Stimulated activated CD4-positive, alpha-beta T cell treated with anti-CD3 and anti-CD28 coated beads, TNF-alpha, amount 100 ng/mL, for 48 hours (primary cell): ENCODE measurements around the gene NMNAT2.
A peak's percentile ranks its signal among the peaks of the same experiment; 100 is the strongest.

Experiments used
- DNase-seq, 3 donors: peaks; one replicate each; pipeline ENCODE4 v3.0.0-alpha.2; 2020; ENCODE audit warnings: low read depth in 3 of 3

Gene NMNAT2

GRCh38 chr1:183237046-183237445 is 181.1 kb downstream of the NMNAT2 start:
- no peak for DNase-seq

DNA sequence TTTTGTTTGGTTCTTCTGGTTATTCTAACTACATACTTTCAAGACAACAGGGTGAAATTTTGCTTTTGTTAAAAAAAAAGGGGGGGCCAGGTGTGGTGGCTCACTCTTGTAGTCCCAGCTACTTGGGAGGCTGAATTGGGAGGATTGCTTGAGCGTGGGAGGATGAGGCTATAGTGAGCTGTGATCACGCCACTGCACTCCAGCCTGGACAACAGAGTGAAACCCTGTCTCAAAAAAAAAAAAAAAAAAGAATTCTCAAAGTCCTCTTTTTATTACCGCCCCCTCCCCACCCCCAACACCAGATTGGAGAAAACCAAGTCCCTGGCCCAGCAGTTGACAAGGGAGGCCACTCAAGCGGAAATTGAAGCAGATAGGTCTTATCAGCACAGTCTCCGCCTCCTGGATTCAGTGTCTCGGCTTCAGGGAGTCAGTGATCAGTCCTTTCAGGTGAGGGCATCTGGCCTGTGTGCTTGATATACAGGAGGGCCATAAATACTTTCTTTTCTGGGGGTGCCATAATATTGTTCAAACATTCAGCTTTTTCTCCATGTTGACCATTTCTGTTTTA is 181.9 kb downstream of the NMNAT2 start:
- DNase-seq = no peak

DNA sequence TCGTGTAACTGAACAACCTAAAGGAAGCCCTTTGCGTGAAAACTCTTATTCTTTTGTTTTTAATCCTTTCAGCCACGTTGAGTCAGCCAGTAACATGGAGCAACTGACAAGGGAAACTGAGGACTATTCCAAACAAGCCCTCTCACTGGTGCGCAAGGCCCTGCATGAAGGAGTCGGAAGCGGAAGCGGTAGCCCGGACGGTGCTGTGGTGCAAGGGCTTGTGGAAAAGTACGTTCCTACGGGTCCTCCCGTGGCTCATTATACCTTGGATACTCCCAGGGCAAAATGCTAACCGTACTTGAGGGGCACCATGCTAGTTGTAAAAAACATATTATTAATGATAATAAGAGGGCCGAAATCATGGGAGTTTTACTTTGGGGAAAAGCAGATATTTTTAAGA is 182.7 kb downstream of the NMNAT2 start:
- DNase-seq = no peak

GRCh38 chr1:183234660-183235476 is 183.3 kb downstream of the NMNAT2 start:
- no peak for DNase-seq

GRCh38 chr1:183233113-183233512 is 185.1 kb downstream of the NMNAT2 start:
- DNase-seq = no peak

DNA sequence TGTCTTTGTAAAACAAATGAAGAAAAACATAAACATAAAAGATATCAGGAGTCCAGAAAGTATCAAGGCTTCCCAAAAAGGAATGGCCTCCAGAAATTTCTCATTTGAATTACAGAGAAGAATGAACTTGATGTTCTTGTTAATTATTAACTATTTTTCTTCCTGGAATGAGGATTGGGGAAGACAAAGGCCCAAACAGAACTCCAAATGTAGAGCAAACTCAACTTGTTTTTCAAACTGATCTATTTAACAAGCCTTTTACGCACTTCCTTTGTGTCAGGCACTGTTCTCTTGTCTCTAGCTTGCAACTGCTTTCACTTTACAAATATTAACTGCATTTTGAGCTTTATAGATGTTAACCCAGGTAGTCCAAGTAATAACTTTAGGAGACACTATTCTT is 186.6 kb downstream of the NMNAT2 start:
- DNase-seq = no peak

- no peak for DNase-seq
Observed at GRCh38 chr1:183230413-183230812, 187.8 kb downstream of the NMNAT2 start.

GRCh38 chr1:183228347-183229220 is 189.6 kb downstream of the NMNAT2 start:
- no peak for DNase-seq

GRCh38 chr1:183227422-183228346 is 190.5 kb downstream of the NMNAT2 start:
- DNase-seq = peak in 2 of 3 donors; percentile 11 to 20

DNA sequence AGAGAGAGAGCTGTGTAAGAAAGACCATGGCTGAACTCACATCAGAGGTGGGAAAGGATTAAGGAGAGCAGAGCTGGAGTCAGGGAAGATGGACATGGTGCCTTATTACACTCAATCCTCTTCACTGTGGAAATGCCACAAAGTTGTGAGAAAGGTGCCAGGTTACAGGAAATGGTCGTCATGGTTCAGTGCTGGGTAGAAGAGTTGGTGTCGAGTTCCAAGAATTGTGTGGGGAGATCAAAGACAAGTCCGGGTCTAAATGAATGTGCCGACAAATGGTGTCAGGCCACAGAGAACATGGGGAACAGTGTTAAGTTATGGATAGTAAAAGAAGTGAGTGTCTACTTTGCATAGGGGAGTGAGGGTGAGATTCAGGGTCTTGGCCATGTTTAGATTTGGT is 191.2 kb downstream of the NMNAT2 start:
- DNase-seq = no peak

DNA sequence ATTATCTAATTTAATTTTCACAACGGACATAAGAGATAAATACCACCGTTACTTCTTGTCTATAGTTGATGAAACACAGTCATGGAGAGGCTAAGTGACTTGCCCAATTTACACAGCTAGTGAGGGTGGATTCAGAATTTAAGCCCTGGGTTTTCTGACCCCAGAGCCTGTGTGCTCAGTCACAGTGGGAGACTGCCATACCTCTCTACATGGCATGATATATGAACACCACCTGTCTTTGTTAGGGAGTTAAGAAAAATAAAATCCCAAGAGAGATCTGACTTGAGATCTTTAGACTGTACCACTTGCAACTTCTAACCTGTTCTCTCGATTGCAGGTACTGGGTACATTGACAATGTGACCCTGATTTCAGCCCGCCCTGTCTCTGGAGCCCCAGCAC is 191.8 kb downstream of the NMNAT2 start:
- DNase-seq = no peak

DNA sequence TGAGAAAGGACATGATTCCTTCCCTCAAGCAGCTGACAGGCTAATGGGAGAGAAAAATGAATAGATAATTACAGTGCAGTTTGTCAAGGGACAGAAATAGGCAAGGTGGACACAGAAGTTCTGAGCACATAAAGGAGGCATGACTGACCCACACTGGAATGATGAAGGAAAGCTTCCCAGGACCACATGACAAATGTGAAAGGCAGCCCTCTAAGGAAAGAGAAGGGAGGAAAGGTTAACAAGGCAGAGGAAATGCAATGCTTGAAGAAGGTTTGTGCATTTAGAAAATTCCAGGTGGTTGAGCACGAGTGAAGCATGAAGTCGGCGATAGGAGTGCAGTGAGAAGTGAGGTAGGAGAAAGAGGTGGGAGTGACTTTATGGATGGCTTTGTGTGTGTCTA is 194.7 kb downstream of the NMNAT2 start:
- no peak for DNase-seq

GRCh38 chr1:183222909-183223308 is 195.3 kb downstream of the NMNAT2 start:
- no peak for DNase-seq

DNA sequence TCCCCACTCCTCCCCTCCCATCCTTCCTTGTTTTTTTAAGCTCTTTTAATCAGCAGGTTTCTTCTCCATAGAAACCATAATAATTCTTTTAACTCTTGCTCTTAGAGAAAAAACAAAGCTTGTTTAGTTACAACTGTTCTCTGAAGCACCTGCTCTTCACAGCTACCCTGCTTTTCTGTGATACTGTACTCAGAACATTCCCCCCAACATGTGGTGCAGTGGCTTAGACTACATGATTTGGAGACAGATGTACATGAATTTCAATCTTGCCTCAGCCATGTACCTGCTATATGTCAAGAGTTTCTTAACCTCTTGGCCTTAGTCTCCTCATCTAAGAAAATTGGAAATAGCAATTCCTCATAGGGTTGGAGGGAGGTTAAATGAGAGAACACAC is 198.6 kb downstream of the NMNAT2 start:
- DNase-seq = no peak

- DNase-seq = no peak
Observed at GRCh38 chr1:183218971-183219615, 199.1 kb downstream of the NMNAT2 start.

DNA sequence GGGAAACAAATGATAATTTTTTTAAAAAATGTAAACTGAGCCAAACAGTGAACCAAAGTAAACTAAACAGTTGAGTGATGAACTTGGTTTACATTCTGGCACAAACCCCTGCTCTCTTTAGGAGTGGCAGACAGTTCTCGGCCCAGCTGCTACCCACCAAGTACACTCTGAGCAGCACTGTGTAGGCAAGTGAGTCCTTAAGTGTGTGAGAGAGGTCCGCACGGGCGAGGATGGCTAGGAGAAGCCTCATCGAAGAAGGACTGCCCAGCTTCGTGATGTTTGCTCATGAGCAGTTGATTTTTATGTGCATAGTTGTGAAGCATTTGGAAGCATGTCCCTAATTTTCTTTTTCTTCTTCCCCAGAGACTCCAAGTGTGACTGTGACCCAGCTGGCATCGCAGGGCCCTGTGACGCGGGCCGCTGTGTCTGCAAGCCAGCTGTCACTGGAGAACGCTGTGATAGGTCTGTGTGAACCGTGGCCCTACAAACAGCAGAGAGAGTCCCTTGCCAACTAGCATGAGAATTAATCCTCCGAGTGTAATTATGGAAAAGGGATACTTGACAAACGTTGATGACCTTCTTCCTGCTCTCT is 200.1 kb downstream of the NMNAT2 start:
- DNase-seq = no peak

GRCh38 chr1:183215936-183216335 is 202.2 kb downstream of the NMNAT2 start:
- no peak for DNase-seq

DNA sequence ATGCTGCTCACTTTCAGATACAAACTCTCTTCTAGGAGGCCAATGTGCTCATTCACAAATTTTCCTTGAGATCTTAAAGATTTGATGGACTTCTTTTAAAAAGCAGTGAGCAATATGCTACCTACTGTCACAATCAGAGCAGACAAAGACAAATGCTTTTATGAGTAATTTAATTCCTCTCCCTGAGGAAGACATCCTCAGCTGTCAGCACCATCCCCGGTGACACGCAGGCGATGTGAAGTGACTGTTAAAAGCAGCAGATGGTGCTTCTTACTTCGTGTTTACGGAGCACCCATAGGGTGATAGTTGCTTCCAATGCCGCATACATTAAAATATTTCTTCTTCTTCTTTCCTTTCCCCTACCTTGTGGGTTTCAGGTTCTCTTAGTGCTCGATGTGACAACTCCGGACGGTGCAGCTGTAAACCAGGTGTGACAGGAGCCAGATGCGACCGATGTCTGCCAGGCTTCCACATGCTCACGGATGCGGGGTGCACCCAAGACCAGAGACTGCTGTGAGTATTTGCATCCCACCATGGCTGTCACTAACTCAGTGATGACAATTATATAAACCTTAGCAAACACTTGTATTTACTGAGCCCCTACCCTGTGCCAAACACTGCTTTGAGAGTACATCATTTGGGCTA is 203.0 kb downstream of the NMNAT2 start:
- no peak for DNase-seq

DNA sequence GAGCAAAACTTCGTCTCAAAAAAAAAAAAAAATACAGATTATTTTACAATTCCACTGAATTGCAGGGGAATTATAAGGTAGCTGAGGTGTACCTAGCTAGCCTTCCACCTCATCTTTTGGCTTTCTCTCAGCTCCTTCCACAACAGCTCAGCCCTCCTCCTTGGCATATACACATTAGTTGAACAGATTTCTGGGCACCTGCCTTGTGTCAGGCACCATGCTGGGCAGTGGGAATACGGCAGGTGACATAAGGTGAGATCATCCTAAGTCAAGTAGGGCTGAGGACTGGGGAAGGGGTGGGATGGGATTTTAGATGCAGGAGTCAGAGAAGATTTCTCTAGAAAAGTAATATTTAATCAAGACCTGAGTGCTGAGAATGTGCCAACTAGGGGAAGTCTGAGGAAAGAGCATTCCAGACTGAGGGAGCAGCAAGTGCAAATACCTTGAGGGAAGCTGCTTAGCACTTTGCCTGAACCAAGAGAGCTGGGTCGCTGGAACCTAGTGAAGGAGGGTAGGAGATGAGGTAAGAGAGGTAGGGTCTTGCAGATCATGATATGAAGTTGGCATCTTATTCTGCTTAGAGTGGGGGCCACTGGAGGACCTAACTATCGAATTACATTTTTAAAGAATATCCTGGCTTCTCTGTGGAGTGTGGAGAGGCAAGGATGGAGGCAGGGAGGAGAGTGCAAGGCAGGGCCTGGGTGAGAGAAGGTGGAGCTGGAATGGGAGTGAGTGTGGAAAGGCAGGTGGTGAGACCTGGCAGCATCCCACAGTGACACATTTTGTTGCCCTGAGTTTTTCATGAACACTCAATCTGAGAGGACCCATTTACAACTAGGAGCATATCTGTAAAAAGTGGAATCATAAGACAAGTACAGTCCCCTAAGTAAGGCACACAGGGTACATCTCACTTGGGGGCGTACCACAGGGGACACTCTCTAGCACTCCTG is 203.9 kb downstream of the NMNAT2 start:
- no peak for DNase-seq
